HepG2 (cell line): ENCODE measurements around the gene GALNT15. TPM values are rescaled to one million over a fixed set of nuclear protein-coding genes. Genes with fewer than 3 reads are reported as not detected.

Experiments
- AKNA ChIP-seq: sonication (generic); formaldehyde crosslinking; IDR thresholded peaks from 2 replicates; pipeline ENCODE4 v1.4.0; 2020; ENCODE audit warnings: missing genetic modification reagents, borderline replicate concordance
- ARNTL ChIP-seq: sonication (generic); formaldehyde crosslinking; IDR thresholded peaks from 2 replicates; pipeline ENCODE4 v1.4.0; 2020; ENCODE audit warnings: mild to moderate bottlenecking, missing genetic modification reagents
- CBX5 ChIP-seq: sonication (generic); formaldehyde crosslinking; IDR thresholded peaks from 2 replicates; pipeline ENCODE4 v1.4.0; 2020; ENCODE audit warnings: missing genetic modification reagents, borderline replicate concordance
- CREBL2 ChIP-seq: sonication (generic); formaldehyde crosslinking; IDR thresholded peaks from 2 replicates; pipeline ENCODE4 v1.8.1; 2023; ENCODE audit warnings: missing genetic modification reagents, mild to moderate bottlenecking, borderline replicate concordance
- DPF2 ChIP-seq: sonication (generic); formaldehyde crosslinking; IDR thresholded peaks from 2 replicates; pipeline ENCODE4 v1.4.0; 2020; ENCODE audit warnings: mild to moderate bottlenecking, low read depth, missing genetic modification reagents, borderline replicate concordance
- FOXP4 ChIP-seq: sonication (generic); formaldehyde crosslinking; IDR thresholded peaks from 2 replicates; pipeline ENCODE4 v1.4.0; 2020; ENCODE audit warnings: missing genetic modification reagents
- HHEX ChIP-seq: IDR thresholded peaks from 2 replicates; pipeline ENCODE4 v1.6.1; 2016; ENCODE audit warnings: control low read depth
- KDM5A ChIP-seq: fragments of 200-600 bp; sonication (generic); IDR thresholded peaks from 2 replicates; pipeline ENCODE4 v1.7.0; 2018; ENCODE audit warnings: antibody characterized with exemption, mild to moderate bottlenecking, low read length, borderline replicate concordance
- NFE2L2 ChIP-seq: fragments of 150-350 bp; IDR thresholded peaks from 2 replicates; pipeline ENCODE4 v1.6.1; 2014; ENCODE audit warnings: low read length
- NFKBIZ ChIP-seq: IDR thresholded peaks from 2 replicates; pipeline ENCODE4 v1.6.1; 2018; ENCODE audit warnings: missing genetic modification reagents, missing compliant biosample characterization
- NR0B2 ChIP-seq: sonication (generic); formaldehyde crosslinking; IDR thresholded peaks from 2 replicates; pipeline ENCODE4 v1.4.0; 2020; ENCODE audit warnings: mild to moderate bottlenecking, missing genetic modification reagents
- RBAK ChIP-seq: sonication (generic); formaldehyde crosslinking; IDR thresholded peaks from 2 replicates; pipeline ENCODE4 v1.5.1; 2020; ENCODE audit warnings: mild to moderate bottlenecking, missing genetic modification reagents
- SAFB2 ChIP-seq: sonication (generic); formaldehyde crosslinking; IDR thresholded peaks from 2 replicates; pipeline ENCODE4 v1.5.1; 2020; ENCODE audit warnings: missing genetic modification reagents, low read depth, mild to moderate bottlenecking, borderline replicate concordance
- SMC3 ChIP-seq: IDR thresholded peaks from 2 replicates; pipeline ENCODE4 v1.6.1; 2011; ENCODE audit warnings: low read length, improper control_type of control experiment
- ZNF180 ChIP-seq: sonication (generic); formaldehyde crosslinking; IDR thresholded peaks from 2 replicates; pipeline ENCODE4 v1.4.0; 2020; ENCODE audit warnings: low read depth, missing genetic modification reagents, borderline replicate concordance
- ZNF274 ChIP-seq: sonication (generic); formaldehyde crosslinking; IDR thresholded peaks from 2 replicates; pipeline ENCODE4 v1.5.1; 2020; ENCODE audit warnings: mild to moderate bottlenecking, missing genetic modification reagents
- ZNF446 ChIP-seq: sonication (generic); formaldehyde crosslinking; IDR thresholded peaks from 2 replicates; pipeline ENCODE4 v1.5.0; 2020; ENCODE audit warnings: mild to moderate bottlenecking, missing genetic modification reagents
- ZNF468 ChIP-seq: sonication (generic); formaldehyde crosslinking; IDR thresholded peaks from 2 replicates; pipeline ENCODE4 v1.8.0; 2022; ENCODE audit warnings: mild to moderate bottlenecking, moderate library complexity, missing genetic modification reagents
- ZNF496 ChIP-seq: sonication (generic); formaldehyde crosslinking; IDR thresholded peaks from 2 replicates; pipeline ENCODE4 v1.8.1; 2023; ENCODE audit warnings: mild to moderate bottlenecking, moderate library complexity, missing genetic modification reagents; ENCODE audit not compliant: insufficient replicate concordance
- ZNF549 ChIP-seq: sonication (generic); formaldehyde crosslinking; IDR thresholded peaks from 2 replicates; pipeline ENCODE4 v1.5.0; 2020; ENCODE audit warnings: missing genetic modification reagents
- ZNF766 ChIP-seq: sonication (generic); formaldehyde crosslinking; IDR thresholded peaks from 2 replicates; pipeline ENCODE4 v1.5.0; 2020; ENCODE audit warnings: missing genetic modification reagents, borderline replicate concordance
- ZSCAN20 ChIP-seq: sonication (generic); formaldehyde crosslinking; IDR thresholded peaks from 2 replicates; pipeline ENCODE4 v1.4.0; 2020; ENCODE audit warnings: missing genetic modification reagents, mild to moderate bottlenecking, borderline replicate concordance
- ZSCAN21 ChIP-seq: sonication (generic); formaldehyde crosslinking; IDR thresholded peaks from 2 replicates; pipeline ENCODE4 v1.8.0; 2022; ENCODE audit warnings: mild to moderate bottlenecking, missing genetic modification reagents, moderate library complexity, borderline replicate concordance
- polyA plus RNA-seq, 8 experiments: library from polyadenylated mRNA; depleted of rRNA in 3 of 8; stranded (reverse) in 7 of 8; unstranded in 1 of 8; fragments of >200 nt; fragmentation: Illumina TruSeq in 4 of 8; extraction: Trizol in 4 of 8; gene quantifications; 2 replicates each; pipeline versions ENCODE4 v1.2.1 to v1.2.3, GENCODE V29; 2011 to 2016; ENCODE audit warnings: low read depth in 4 of 8, missing spikeins in 1 of 8, mixed read lengths in 1 of 8; ENCODE audit not compliant: insufficient read depth in 1 of 8
- total RNA-seq, 5 experiments: library from RNA; depleted of rRNA; stranded (reverse); fragments of >200 nt; fragmentation: Illumina TruSeq; extraction: Trizol; gene quantifications; 2 replicates each; pipeline ENCODE4 v1.2.3, GENCODE V29; 2016; ENCODE audit warnings: low read depth in 1 of 5

GALNT15 gene
- total and polyA plus RNA-seq, 2 of the 13 experiments (the other 11 are each of a cell fraction or from before 2014, with no cell fraction given): 0.02 to 0.04 TPM

GRCh38 chr3:16247282-16248061, 73.0 kb downstream of the GALNT15 start (continued):
- TF ChIP-seq AKNA (CRISPR knock-in tag): no peak
- no peak for TF ChIP-seq CREBL2 (CRISPR knock-in tag)
- no peak for TF ChIP-seq ZNF549 (CRISPR knock-in tag)
- TF ChIP-seq RBAK (CRISPR knock-in tag): no peak
- 0 out of 2 replicates have a peak, but pooled peaks have one; percentile 17 for TF ChIP-seq FOXP4
- TF ChIP-seq KDM5A: no peak
- no peak for TF ChIP-seq NFE2L2
- peak; percentile 86 for TF ChIP-seq SMC3
- peak; percentile 48; the same call in 1 of the 2 replicates for TF ChIP-seq CBX5 (CRISPR knock-in tag)
- TF ChIP-seq SAFB2 (CRISPR knock-in tag): no peak
- no peak for TF ChIP-seq ZNF446
- no peak for TF ChIP-seq NR0B2 (CRISPR knock-in tag)
- TF ChIP-seq NFKBIZ: no peak
- TF ChIP-seq ARNTL (CRISPR knock-in tag): no peak
- no peak for TF ChIP-seq ZSCAN21 (CRISPR knock-in tag)
- TF ChIP-seq ZNF180 (CRISPR knock-in tag): no peak
- no peak for TF ChIP-seq ZNF468 (CRISPR knock-in tag)
- no peak for TF ChIP-seq ZSCAN20
- no peak for TF ChIP-seq ZNF274 (CRISPR knock-in tag)
- no peak for TF ChIP-seq DPF2 (CRISPR knock-in tag)
- no peak for TF ChIP-seq ZNF496 (CRISPR knock-in tag)
- TF ChIP-seq HHEX (CRISPR knock-in tag): no peak
- no peak for TF ChIP-seq ZNF766 (CRISPR knock-in tag)
